K562 (cell line): Measurements from ENCODE around the gene PMEPA1. TPM values are rescaled to one million over a fixed set of nuclear protein-coding genes. Genes with fewer than 3 reads are reported as not detected.

Experiments used
- ATAC-seq: fragments of 200-7000 bp; cut with Tn5 transposase; 3 replicates; pipeline ENCODE4 v1.9.1; 2020; ENCODE audit warnings: moderate library complexity
- BruUV-seq: library from RNA; stranded (reverse); fragments of 400-500 nt; replicated peaks from 2 replicates; lab custom pipeline; 2021; lab: Mats Ljungman, UMichigan
- CTCF ChIA-PET: fragments of 300-600 bp; formaldehyde crosslinking; extraction: SDS; loops from one replicate; lab custom pipeline; 2021; ENCODE audit warnings: low intra/inter-chr PET ratio; lab: Yijun Ruan, JAX
- POLR2A ChIA-PET: fragments of 300-600, 350-650 bp; sonication (Branson Sonifier 250); formaldehyde crosslinking; extraction: SDS; loops from one replicate; lab custom pipeline; 2021; ENCODE audit warnings: antibody characterized with exemption, inconsistent platforms; lab: Yijun Ruan, JAX
- DNase-seq, 4 experiments: peaks; one replicate each; pipeline versions ENCODE4 v3.0.0 to v3.0.0-alpha.2; 2011 to 2018; ENCODE audit warnings: low spot score in 3 of 4, mixed read lengths in 3 of 4; ENCODE audit errors: extremely low read depth in 1 of 4
- FAIRE-seq: peaks from 2 replicates; lab custom pipeline; 2011; peaks lifted over from hg19 to GRCh38; lab: Jason Lieb, UNC
- H2AFZ ChIP-seq: 2 replicates; pipeline ENCODE4 v1.6.0; 2011; ENCODE audit warnings: low read depth, low read length, control low read depth, inconsistent platforms
- H3K27ac ChIP-seq: fragments of 200-600 bp; 3 replicates; pipeline ENCODE4 v1.8.0; 2011; ENCODE audit warnings: low read depth, mild to moderate bottlenecking, control low read depth, inconsistent platforms, low read length, moderate library complexity, mixed read lengths; ENCODE audit errors: extremely low read depth
- H3K27me3 ChIP-seq, 2 experiments: fragments of 300-600 bp in 1 of 2; 2 replicates in 1 of 2; 3 replicates in 1 of 2; pipeline versions ENCODE4 v1.6.0 to v1.8.0; 2011; ENCODE audit warnings: inconsistent platforms in 2 of 2, low read length in 2 of 2, mild to moderate bottlenecking in 1 of 2, mixed read lengths in 1 of 2, moderate library complexity in 1 of 2; ENCODE audit not compliant: control insufficient read depth in 2 of 2, insufficient read depth in 2 of 2
- H3K36me3 ChIP-seq: fragments of 300-600 bp; 3 replicates; pipeline ENCODE4 v1.8.0; 2011; ENCODE audit warnings: mild to moderate bottlenecking, low read length, inconsistent platforms; ENCODE audit not compliant: control insufficient read depth, insufficient read depth
- H3K4me1 ChIP-seq, 2 experiments: fragments of 200-600 bp in 1 of 2; replicated peaks in 1 of 2; 2 replicates in 1 of 2; 3 replicates in 1 of 2; pipeline versions ENCODE4 v1.5.1 to v1.8.0; 2011; ENCODE audit warnings: inconsistent platforms in 2 of 2, low read length in 2 of 2, mild to moderate bottlenecking in 1 of 2, mixed read lengths in 1 of 2, moderate library complexity in 1 of 2; ENCODE audit not compliant: control insufficient read depth in 2 of 2, insufficient read depth in 2 of 2
- H3K4me2 ChIP-seq: 2 replicates; pipeline ENCODE4 v1.6.1; 2011; ENCODE audit warnings: low read length, control low read depth, inconsistent platforms, mixed read lengths; ENCODE audit not compliant: insufficient read depth
- H3K4me3 ChIP-seq: fragments of 200-600 bp; sonication (generic), shearing (Covaris generic); 2 replicates; pipeline ENCODE4 v1.5.1; 2016; ENCODE audit warnings: control low read depth, inconsistent platforms
- H3K79me2 ChIP-seq: fragments of 200-600 bp; 3 replicates; pipeline ENCODE4 v1.8.0; 2011; ENCODE audit warnings: low read length, inconsistent platforms; ENCODE audit not compliant: control insufficient read depth, insufficient read depth
- H3K9ac ChIP-seq, 2 experiments: 2 replicates each; pipeline versions ENCODE4 v1.6.0 to v1.6.1; 2011; ENCODE audit warnings: low read depth in 2 of 2, low read length in 2 of 2, control low read depth in 1 of 2, inconsistent platforms in 1 of 2, mild to moderate bottlenecking in 1 of 2, mixed read lengths in 1 of 2; ENCODE audit not compliant: insufficient read depth in 1 of 2
- H3K9me1 ChIP-seq: one replicate; pipeline ENCODE4 v1.6.0; 2011; ENCODE audit warnings: inconsistent platforms, mild to moderate bottlenecking, low read length, moderate library complexity; ENCODE audit not compliant: control insufficient read depth, insufficient read depth
- H3K9me3 ChIP-seq: replicated peaks from 2 replicates; pipeline ENCODE4 v1.5.1; 2011; ENCODE audit warnings: low read depth, low read length, inconsistent platforms; ENCODE audit not compliant: control insufficient read depth, insufficient read depth
- H4K20me1 ChIP-seq: replicated peaks from 2 replicates; pipeline ENCODE4 v1.6.1; 2011; ENCODE audit warnings: low read length, inconsistent platforms, mixed read lengths; ENCODE audit not compliant: control insufficient read depth, insufficient read depth
- CBFA2T3 ChIP-seq: fragments of 450-650 bp; IDR thresholded peaks from 2 replicates; pipeline ENCODE4 v1.6.1; 2017
- FOSL1 ChIP-seq: fragments of 200-800 bp; sonication (Bioruptor generic); conservative IDR thresholded peaks from 2 replicates; pipeline ENCODE4 v1.6.1; 2016; ENCODE audit warnings: missing genetic modification characterization, missing compliant biosample characterization
- HEY1 ChIP-seq: fragments of 250-450 bp; sonication (Bioruptor Pico); IDR thresholded peaks from 2 replicates; pipeline ENCODE4 v1.5.0; 2020; ENCODE audit warnings: mild to moderate bottlenecking, moderate library complexity, borderline replicate concordance
- HLTF ChIP-seq: fragments of 450-650 bp; IDR thresholded peaks from 2 replicates; pipeline ENCODE4 v1.6.1; 2016
- JUN ChIP-seq, 2 experiments: sonication (generic) in 1 of 2; formaldehyde crosslinking in 1 of 2; IDR thresholded peaks; 2 replicates each; pipeline versions ENCODE4 v1.6.1 to v1.8.0; 2012 to 2022; ENCODE audit warnings: borderline replicate concordance in 2 of 2, mild to moderate bottlenecking in 2 of 2, improper control_type of control experiment in 1 of 2, low read depth in 1 of 2, low read length in 1 of 2, missing genetic modification reagents in 1 of 2
- LCOR ChIP-seq: sonication (generic); formaldehyde crosslinking; IDR thresholded peaks from 2 replicates; pipeline ENCODE4 v1.8.0; 2022; ENCODE audit warnings: mild to moderate bottlenecking, missing genetic modification reagents
- NR2C2 ChIP-seq, 2 experiments: fragments of 200-800 bp in 1 of 2; sonication (Bioruptor generic) in 1 of 2; sonication (generic) in 1 of 2; formaldehyde crosslinking in 1 of 2; IDR thresholded peaks; 2 replicates each; pipeline versions ENCODE4 v1.6.1 to v1.8.0; 2016 to 2022; ENCODE audit warnings: mild to moderate bottlenecking in 1 of 2, missing compliant biosample characterization in 1 of 2, missing genetic modification characterization in 1 of 2, missing genetic modification reagents in 1 of 2
- PHB ChIP-seq: fragments of 250-450 bp; sonication (Bioruptor Pico); IDR thresholded peaks from 2 replicates; pipeline ENCODE4 v1.5.0; 2021
- SPI1 ChIP-seq: IDR thresholded peaks from 2 replicates; pipeline ENCODE4 v1.6.1; 2011; ENCODE audit warnings: low read depth, low read length, control low read depth, borderline replicate concordance
- ZNF561 ChIP-seq: fragments of 450-650 bp; formaldehyde crosslinking; conservative IDR thresholded peaks from 2 replicates; pipeline ENCODE4 v1.4.0; 2020; ENCODE audit warnings: mild to moderate bottlenecking, moderate library complexity
- WGBS: fragments of 100-300 bp; shearing (Covaris generic); methylation state at CpG from one replicate; pipeline ENCODE4 v1.1.6; 2016; ENCODE audit warnings: low coverage, mixed read lengths; ENCODE audit not compliant: insufficient coverage; ENCODE audit errors: missing lambda C conversion rate; 5-methylcytosine and 5-hydroxymethylcytosine counted together
- in situ Hi-C: fragments of 300-500 bp; cut with MboI; formaldehyde crosslinking; loops from 4 replicates; pipeline ENCODE4 v1.15.0; 2018; ENCODE audit warnings: inconsistent platforms, mixed read lengths
- intact Hi-C: fragments of 100-400 bp; cut with micrococcal nuclease; formaldehyde crosslinking; loops from 2 replicates; pipeline ENCODE4 v1.14.2; 2022
- polyA plus RNA-seq, 8 experiments: library from polyadenylated mRNA; depleted of rRNA in 4 of 8; stranded (reverse) in 5 of 8; unstranded in 3 of 8; fragments of >200 nt; fragmentation: Nextera tagmentation in 2 of 8; fragmentation: Illumina TruSeq in 1 of 8; extraction: Ambion mirVana in 2 of 8; extraction: Trizol in 1 of 8; gene quantifications; 2 replicates each; pipeline versions ENCODE4 v1.2.1 to v1.2.3, GENCODE V29; 2011 to 2014; ENCODE audit warnings: inconsistent platforms in 1 of 8, missing spikeins in 1 of 8
- total RNA-seq, 7 experiments: library from RNA; depleted of rRNA in 6 of 7; stranded (reverse); fragments of >200 nt in 6 of 7; fragmentation: Illumina TruSeq in 2 of 7; extraction: Trizol in 2 of 7; gene quantifications; 2 replicates each; pipeline versions ENCODE4 v1.2.1 to v1.2.3, GENCODE V29; 2011 to 2021; ENCODE audit warnings: low replicate concordance in 1 of 7
- TF ChIP-seq, protein P1 (sequence below): fragments of 450-650 bp; IDR thresholded peaks from 2 replicates; pipeline ENCODE4 v1.7.1; 2018; ENCODE audit warnings: mild to moderate bottlenecking, low read depth; ENCODE audit not compliant: partially characterized antibody
- TF ChIP-seq, protein P2 (sequence below): fragments of 250-450 bp; sonication (Bioruptor Pico); IDR thresholded peaks from 2 replicates; pipeline ENCODE4 v1.8.0; 2021; ENCODE audit warnings: borderline replicate concordance, mild to moderate bottlenecking, moderate library complexity; ENCODE audit not compliant: poor library complexity, severe bottlenecking

Gene PMEPA1
- total and polyA plus RNA-seq, 9 of the 15 experiments (the other 6 are each of a cell fraction or from before 2014, with no cell fraction given): 0.16 TPM; not detected in 8

DNA sequence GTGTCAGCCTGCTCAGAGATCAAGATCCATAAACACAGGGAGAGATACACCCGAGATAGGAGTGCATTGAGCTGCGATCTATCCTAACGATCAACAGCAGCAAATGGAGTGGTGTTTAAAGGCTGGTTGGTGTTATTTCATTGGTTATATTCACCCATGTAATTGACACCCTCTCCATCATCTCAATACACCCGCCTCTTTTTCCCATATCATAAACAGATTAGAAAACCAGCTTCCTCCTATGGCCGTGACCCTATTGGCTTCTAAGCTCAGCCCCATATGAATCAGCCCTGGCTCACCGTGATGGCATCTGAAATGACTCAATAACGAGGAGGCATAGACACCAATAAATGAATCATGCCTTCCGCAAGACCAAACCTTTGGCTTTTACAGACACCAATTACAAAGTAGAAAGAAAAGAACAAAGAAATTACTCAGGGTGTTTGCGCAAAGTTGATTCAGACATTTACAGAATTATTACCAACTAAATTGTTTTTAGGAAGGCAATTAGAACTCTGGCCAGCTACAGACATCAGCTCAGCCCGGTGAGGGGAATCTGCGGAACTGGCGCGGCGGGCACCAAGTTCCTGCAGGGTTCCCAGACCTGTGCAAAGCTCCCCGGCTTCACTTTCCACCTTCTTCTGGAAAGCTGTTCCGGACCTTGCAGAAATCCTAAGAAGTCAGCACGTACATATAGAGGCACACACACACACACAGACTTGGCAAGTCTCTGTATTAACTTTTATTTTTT is 11.5 kb downstream of the PMEPA1 start:
- TF ChIP-seq FOSL1 (tag) (peak; percentile 86), SPI1 (no peak), JUN (IDR thresholded peaks at IDR 0.05; ENCODE audit: borderline replicate concordance, low read depth, low read length) (peak; percentile 36; the same call in 1 of the 2 replicates), JUN (CRISPR knock-in tag; IDR thresholded peaks at IDR 0.05; ENCODE audit: borderline replicate concordance) (no peak)
- in situ Hi-C loops (no loop called here), intact Hi-C loops (no loop called here)
- Histone ChIP-seq H3K79me2 (no peaks in the 10 kb centered on the region), H3K4me2 (no peak overlapping the region), H3K9me3 (no peaks in the 10 kb centered on the region), H3K27ac (no peak overlapping the region), H3K9me1 (peaks cover under 1% of the 10 kb centered on the region), H3K36me3 (no peaks in the 10 kb centered on the region), H3K4me3 (no peak overlapping the region), H4K20me1 (peaks cover 9% of the 10 kb centered on the region), H3K9ac (no peak overlapping the region), H2AFZ (no peak overlapping the region), H3K27me3 (peaks cover 46 to 87% of the 10 kb centered on the region in 2 experiments), H3K4me1 (no peaks in the 10 kb centered on the region)
- ChIA-PET CTCF (no interaction called here), POLR2A (no interaction called here)
- 16% methylated on average over 17 of the region's 17 CpGs for WGBS
- BruUV-seq: no TSS peak
- no peak for DNase-seq
- ATAC-seq: no peak
- FAIRE-seq: no peak

DNA sequence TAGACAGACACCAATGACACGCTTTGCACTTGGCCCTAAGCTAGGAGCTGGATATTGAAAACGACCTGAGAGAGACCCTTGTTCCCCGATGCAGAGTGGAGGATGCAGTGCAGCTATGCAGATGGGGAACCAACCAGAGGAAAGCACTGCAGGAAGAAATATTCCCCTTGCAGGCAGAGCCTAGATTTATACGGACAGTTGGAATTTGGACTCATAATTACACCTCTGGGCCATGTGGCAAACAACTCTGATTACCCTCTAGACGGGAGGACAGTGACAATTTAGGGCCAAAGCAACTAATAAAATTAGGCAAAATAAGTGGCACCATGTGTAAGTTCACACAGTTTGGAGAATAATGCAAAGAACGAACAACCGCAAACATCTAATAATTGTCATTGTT is 12.3 kb downstream of the PMEPA1 start:
- TF ChIP-seq, protein P1, sequence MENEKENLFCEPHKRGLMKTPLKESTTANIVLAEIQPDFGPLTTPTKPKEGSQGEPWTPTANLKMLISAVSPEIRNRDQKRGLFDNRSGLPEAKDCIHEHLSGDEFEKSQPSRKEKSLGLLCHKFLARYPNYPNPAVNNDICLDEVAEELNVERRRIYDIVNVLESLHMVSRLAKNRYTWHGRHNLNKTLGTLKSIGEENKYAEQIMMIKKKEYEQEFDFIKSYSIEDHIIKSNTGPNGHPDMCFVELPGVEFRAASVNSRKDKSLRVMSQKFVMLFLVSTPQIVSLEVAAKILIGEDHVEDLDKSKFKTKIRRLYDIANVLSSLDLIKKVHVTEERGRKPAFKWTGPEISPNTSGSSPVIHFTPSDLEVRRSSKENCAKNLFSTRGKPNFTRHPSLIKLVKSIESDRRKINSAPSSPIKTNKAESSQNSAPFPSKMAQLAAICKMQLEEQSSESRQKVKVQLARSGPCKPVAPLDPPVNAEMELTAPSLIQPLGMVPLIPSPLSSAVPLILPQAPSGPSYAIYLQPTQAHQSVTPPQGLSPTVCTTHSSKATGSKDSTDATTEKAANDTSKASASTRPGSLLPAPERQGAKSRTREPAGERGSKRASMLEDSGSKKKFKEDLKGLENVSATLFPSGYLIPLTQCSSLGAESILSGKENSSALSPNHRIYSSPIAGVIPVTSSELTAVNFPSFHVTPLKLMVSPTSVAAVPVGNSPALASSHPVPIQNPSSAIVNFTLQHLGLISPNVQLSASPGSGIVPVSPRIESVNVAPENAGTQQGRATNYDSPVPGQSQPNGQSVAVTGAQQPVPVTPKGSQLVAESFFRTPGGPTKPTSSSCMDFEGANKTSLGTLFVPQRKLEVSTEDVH: no peak
- TF ChIP-seq ZNF561 (CRISPR knock-in tag) (no peak), LCOR (no peak), HEY1 (no peak), CBFA2T3 (no peak), HLTF (no peak), PHB (CRISPR knock-in tag) (no peak), NR2C2 (CRISPR knock-in tag; IDR thresholded peaks at IDR 0.05) (no peak), NR2C2 (tag; IDR thresholded peaks at IDR 0.05) (no peak)
- TF ChIP-seq, protein P2, sequence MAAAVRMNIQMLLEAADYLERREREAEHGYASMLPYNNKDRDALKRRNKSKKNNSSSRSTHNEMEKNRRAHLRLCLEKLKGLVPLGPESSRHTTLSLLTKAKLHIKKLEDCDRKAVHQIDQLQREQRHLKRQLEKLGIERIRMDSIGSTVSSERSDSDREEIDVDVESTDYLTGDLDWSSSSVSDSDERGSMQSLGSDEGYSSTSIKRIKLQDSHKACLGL: no peak
- Histone ChIP-seq H3K36me3 (no peaks in the 10 kb centered on the region), H4K20me1 (peaks cover 14% of the 10 kb centered on the region), H3K4me1 (no peaks in the 10 kb centered on the region), H2AFZ (no peak overlapping the region), H3K9me1 (peaks cover 3% of the 10 kb centered on the region), H3K4me2 (no peak overlapping the region), H3K27me3 (peaks cover 50 to 89% of the 10 kb centered on the region in 2 experiments), H3K79me2 (no peaks in the 10 kb centered on the region), H3K9ac (no peak overlapping the region), H3K4me3 (no peak overlapping the region), H3K27ac (no peak overlapping the region), H3K9me3 (no peaks in the 10 kb centered on the region)
- ChIA-PET CTCF (no interaction called here), POLR2A (no interaction called here)
- WGBS: under 1% methylated on average over 7 of the region's 7 CpGs
- FAIRE-seq (no peak), ATAC-seq (no peak), DNase-seq (no peak)
- BruUV-seq: no TSS peak
- in situ Hi-C loops (no loop called here), intact Hi-C loops (no loop called here)
